Measurements from ENCODE around the gene USP6. TPM values are rescaled to one million over a fixed set of nuclear protein-coding genes. Genes with fewer than 3 reads are reported as not detected.
"Not testable (repeated sequence)": the region's sequence is repeated elsewhere in the genome, so short reads cannot be mapped to it uniquely, and the experiment has no call there.

USP6 gene
- total and polyA plus RNA-seq, 2 donors = 0.14 to 0.30 TPM

GRCh38 chr17:5138198-5138544, 22.3 kb downstream of the USP6 start:
- WGBS = 98% methylated on average over 9 of the region's 9 CpGs
- H3K9me3 ChIP-seq (ENCODE audit: control insufficient read depth in 2 of 2, insufficient read depth in 1 of 2, low read length in 1 of 2); DNase-seq (ENCODE audit: low read depth in 6 of 9, low spot score in 9 of 9); H3K27ac ChIP-seq (ENCODE audit: low read depth in 1 of 2, low read length in 1 of 2); H3K27me3 ChIP-seq (ENCODE audit: control insufficient read depth in 2 of 2, insufficient read depth in 1 of 2, low read length in 1 of 2); H3K4me1 ChIP-seq (ENCODE audit: control insufficient read depth in 2 of 2, insufficient read depth in 2 of 2, low read length in 2 of 2); H3K4me3 ChIP-seq (ENCODE audit: low read length in 2 of 2); H3K36me3 ChIP-seq (ENCODE audit: control insufficient read depth in 2 of 2, insufficient read depth in 2 of 2, low read length in 1 of 2): not testable (repeated sequence)

- H3K4me1 ChIP-seq (ENCODE audit: control insufficient read depth in 2 of 2, insufficient read depth in 2 of 2, low read length in 2 of 2) = no peaks in the 10 kb centered on the region
- no peak overlapping the region for H3K27ac ChIP-seq (ENCODE audit: low read depth in 1 of 2, low read length in 1 of 2)
- H3K27me3 ChIP-seq (ENCODE audit: control insufficient read depth in 2 of 2, insufficient read depth in 1 of 2, low read length in 1 of 2) = no peaks in the 10 kb centered on the region
- WGBS = 96% methylated on average over 24 of the region's 24 CpGs
- no peaks in the 10 kb centered on the region for H3K9me3 ChIP-seq (ENCODE audit: control insufficient read depth in 2 of 2, insufficient read depth in 1 of 2, low read length in 1 of 2)
- H3K36me3 ChIP-seq (ENCODE audit: control insufficient read depth in 2 of 2, insufficient read depth in 2 of 2, low read length in 1 of 2) = no peaks in the 10 kb centered on the region
- no peak for DNase-seq (ENCODE audit: low read depth in 6 of 9, low spot score in 9 of 9)
- H3K4me3 ChIP-seq (ENCODE audit: low read length in 2 of 2) = no peak overlapping the region
Measured at GRCh38 chr17:5138616-5139457, 23.0 kb downstream of the USP6 start.

GRCh38 chr17:5139458-5139732, 23.6 kb downstream of the USP6 start:
- Histone ChIP-seq H3K27ac (ENCODE audit: low read depth in 1 of 2, low read length in 1 of 2) (no peak overlapping the region), H3K36me3 (ENCODE audit: control insufficient read depth in 2 of 2, insufficient read depth in 2 of 2, low read length in 1 of 2) (no peaks in the 10 kb centered on the region), H3K4me3 (ENCODE audit: low read length in 2 of 2) (no peak overlapping the region), H3K4me1 (ENCODE audit: control insufficient read depth in 2 of 2, insufficient read depth in 2 of 2, low read length in 2 of 2) (no peaks in the 10 kb centered on the region), H3K9me3 (ENCODE audit: control insufficient read depth in 2 of 2, insufficient read depth in 1 of 2, low read length in 1 of 2) (no peaks in the 10 kb centered on the region), H3K27me3 (ENCODE audit: control insufficient read depth in 2 of 2, insufficient read depth in 1 of 2, low read length in 1 of 2) (no peaks in the 10 kb centered on the region)
- 96% methylated on average over 5 of the region's 5 CpGs for WGBS
- no peak for DNase-seq (ENCODE audit: low read depth in 6 of 9, low spot score in 9 of 9)

- 94% methylated on average over 15 of the region's 18 CpGs for WGBS
- not testable (repeated sequence) for H3K4me1 ChIP-seq (ENCODE audit: control insufficient read depth in 2 of 2, insufficient read depth in 2 of 2, low read length in 2 of 2); H3K27me3 ChIP-seq (ENCODE audit: control insufficient read depth in 2 of 2, insufficient read depth in 1 of 2, low read length in 1 of 2); H3K36me3 ChIP-seq (ENCODE audit: control insufficient read depth in 2 of 2, insufficient read depth in 2 of 2, low read length in 1 of 2); DNase-seq (ENCODE audit: low read depth in 6 of 9, low spot score in 9 of 9); H3K9me3 ChIP-seq (ENCODE audit: control insufficient read depth in 2 of 2, insufficient read depth in 1 of 2, low read length in 1 of 2); H3K4me3 ChIP-seq (ENCODE audit: low read length in 2 of 2); H3K27ac ChIP-seq (ENCODE audit: low read depth in 1 of 2, low read length in 1 of 2)
Measured at GRCh38 chr17:5142877-5143276, 27.0 kb downstream of the USP6 start.

GRCh38 chr17:5146122-5146521, 30.3 kb downstream of the USP6 start:
- not testable (repeated sequence) for H3K27me3 ChIP-seq (ENCODE audit: control insufficient read depth in 2 of 2, insufficient read depth in 1 of 2, low read length in 1 of 2); DNase-seq (ENCODE audit: low read depth in 6 of 9, low spot score in 9 of 9); H3K4me3 ChIP-seq (ENCODE audit: low read length in 2 of 2); H3K27ac ChIP-seq (ENCODE audit: low read depth in 1 of 2, low read length in 1 of 2); H3K36me3 ChIP-seq (ENCODE audit: control insufficient read depth in 2 of 2, insufficient read depth in 2 of 2, low read length in 1 of 2); H3K9me3 ChIP-seq (ENCODE audit: control insufficient read depth in 2 of 2, insufficient read depth in 1 of 2, low read length in 1 of 2); H3K4me1 ChIP-seq (ENCODE audit: control insufficient read depth in 2 of 2, insufficient read depth in 2 of 2, low read length in 2 of 2)
- 99% methylated on average over 1 of the region's 1 CpG for WGBS

- H3K4me3 ChIP-seq (ENCODE audit: low read length in 2 of 2); H3K9me3 ChIP-seq (ENCODE audit: control insufficient read depth in 2 of 2, insufficient read depth in 1 of 2, low read length in 1 of 2); H3K4me1 ChIP-seq (ENCODE audit: control insufficient read depth in 2 of 2, insufficient read depth in 2 of 2, low read length in 2 of 2); H3K27me3 ChIP-seq (ENCODE audit: control insufficient read depth in 2 of 2, insufficient read depth in 1 of 2, low read length in 1 of 2); H3K27ac ChIP-seq (ENCODE audit: low read depth in 1 of 2, low read length in 1 of 2); H3K36me3 ChIP-seq (ENCODE audit: control insufficient read depth in 2 of 2, insufficient read depth in 2 of 2, low read length in 1 of 2); DNase-seq (ENCODE audit: low read depth in 6 of 9, low spot score in 9 of 9): not testable (repeated sequence)
- WGBS = 94% methylated on average over 1 of the region's 1 CpG
Measured at GRCh38 chr17:5160702-5161101, 44.9 kb downstream of the USP6 start.

GRCh38 chr17:5161793-5162192, 46.0 kb downstream of the USP6 start:
- not testable (repeated sequence) for DNase-seq (ENCODE audit: low read depth in 6 of 9, low spot score in 9 of 9); H3K4me3 ChIP-seq (ENCODE audit: low read length in 2 of 2); H3K27ac ChIP-seq (ENCODE audit: low read depth in 1 of 2, low read length in 1 of 2); H3K4me1 ChIP-seq (ENCODE audit: control insufficient read depth in 2 of 2, insufficient read depth in 2 of 2, low read length in 2 of 2); H3K9me3 ChIP-seq (ENCODE audit: control insufficient read depth in 2 of 2, insufficient read depth in 1 of 2, low read length in 1 of 2); H3K27me3 ChIP-seq (ENCODE audit: control insufficient read depth in 2 of 2, insufficient read depth in 1 of 2, low read length in 1 of 2); H3K36me3 ChIP-seq (ENCODE audit: control insufficient read depth in 2 of 2, insufficient read depth in 2 of 2, low read length in 1 of 2)
- WGBS = 93% methylated on average over 3 of the region's 3 CpGs

GRCh38 chr17:5164436-5164835, 48.6 kb downstream of the USP6 start:
- no peaks in the 10 kb centered on the region for H3K36me3 ChIP-seq (ENCODE audit: control insufficient read depth in 2 of 2, insufficient read depth in 2 of 2, low read length in 1 of 2)
- 86% methylated on average over 6 of the region's 6 CpGs for WGBS
- H3K27me3 ChIP-seq (ENCODE audit: control insufficient read depth in 2 of 2, insufficient read depth in 1 of 2, low read length in 1 of 2) = no peaks in the 10 kb centered on the region
- H3K4me1 ChIP-seq (ENCODE audit: control insufficient read depth in 2 of 2, insufficient read depth in 2 of 2, low read length in 2 of 2) = no peaks in the 10 kb centered on the region
- H3K27ac ChIP-seq (ENCODE audit: low read depth in 1 of 2, low read length in 1 of 2) = no peak overlapping the region
- no peak for DNase-seq (ENCODE audit: low read depth in 6 of 9, low spot score in 9 of 9)
- no peak overlapping the region for H3K4me3 ChIP-seq (ENCODE audit: low read length in 2 of 2)
- no peaks in the 10 kb centered on the region for H3K9me3 ChIP-seq (ENCODE audit: control insufficient read depth in 2 of 2, insufficient read depth in 1 of 2, low read length in 1 of 2)

GRCh38 chr17:5165791-5166564, 50.1 kb downstream of the USP6 start:
- H3K9me3 ChIP-seq (ENCODE audit: control insufficient read depth in 2 of 2, insufficient read depth in 1 of 2, low read length in 1 of 2); H3K4me1 ChIP-seq (ENCODE audit: control insufficient read depth in 2 of 2, insufficient read depth in 2 of 2, low read length in 2 of 2); H3K27ac ChIP-seq (ENCODE audit: low read depth in 1 of 2, low read length in 1 of 2); H3K36me3 ChIP-seq (ENCODE audit: control insufficient read depth in 2 of 2, insufficient read depth in 2 of 2, low read length in 1 of 2); DNase-seq (ENCODE audit: low read depth in 6 of 9, low spot score in 9 of 9); H3K4me3 ChIP-seq (ENCODE audit: low read length in 2 of 2); H3K27me3 ChIP-seq (ENCODE audit: control insufficient read depth in 2 of 2, insufficient read depth in 1 of 2, low read length in 1 of 2): not testable (repeated sequence)
- 12% methylated on average over 6 of the region's 7 CpGs for WGBS
